Stimulated activated CD4-positive, alpha-beta T cell treated with anti-CD3 and anti-CD28 coated beads, Interleukin-4, amount 100 ng/mL, for 48 hours (primary cell): ENCODE results near the gene NDUFS7.

ENCODE experiments used
- DNase-seq, 2 donors: peaks; one replicate each; pipeline ENCODE4 v3.0.0-alpha.2; 2020; ENCODE audit warnings: low read depth in 2 of 2

The NDUFS7 gene

DNA sequence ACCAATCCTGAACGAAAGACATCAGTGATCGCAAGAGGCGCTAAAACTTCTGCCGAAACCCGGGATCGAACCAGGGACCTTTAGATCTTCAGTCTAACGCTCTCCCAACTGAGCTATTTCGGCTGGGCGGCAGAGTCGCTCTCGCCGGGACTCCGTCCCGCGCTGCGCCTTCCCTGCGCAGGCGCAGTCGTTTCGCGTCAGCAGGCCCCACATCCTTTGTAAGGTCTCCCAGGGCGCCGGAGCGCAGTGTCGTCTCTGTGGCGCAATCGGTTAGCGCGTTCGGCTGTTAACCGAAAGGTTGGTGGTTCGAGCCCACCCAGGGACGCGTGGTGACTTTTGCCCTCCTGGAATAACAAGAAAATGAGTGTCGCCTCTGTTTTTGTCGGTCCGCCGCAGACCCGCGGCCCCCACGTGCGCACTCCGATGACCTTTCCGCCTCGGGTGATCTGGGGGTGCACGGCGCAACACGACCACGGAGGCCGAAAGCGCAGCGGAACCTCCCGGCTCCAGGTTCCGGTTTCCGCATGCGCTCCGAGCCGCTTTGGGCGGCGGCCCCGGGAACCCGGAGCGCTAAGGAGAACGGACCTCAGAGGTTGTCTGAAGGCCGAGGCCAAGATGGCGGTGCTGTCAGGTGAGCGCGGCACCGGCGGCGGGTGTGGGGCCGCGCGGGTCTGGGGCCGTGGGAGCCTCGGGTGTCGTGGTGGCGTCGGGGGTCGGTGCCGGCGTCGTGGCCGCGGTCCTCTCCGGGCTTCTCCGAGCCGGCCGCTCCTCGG is at the start of gene NDUFS7:
TSS of gene NDUFS7 (plus strand) at position 596 of the 773 bp plus-strand sequence. CDS start at position 616, 20 bp downstream.
- peak; percentile 87 to 95 for DNase-seq

DNA sequence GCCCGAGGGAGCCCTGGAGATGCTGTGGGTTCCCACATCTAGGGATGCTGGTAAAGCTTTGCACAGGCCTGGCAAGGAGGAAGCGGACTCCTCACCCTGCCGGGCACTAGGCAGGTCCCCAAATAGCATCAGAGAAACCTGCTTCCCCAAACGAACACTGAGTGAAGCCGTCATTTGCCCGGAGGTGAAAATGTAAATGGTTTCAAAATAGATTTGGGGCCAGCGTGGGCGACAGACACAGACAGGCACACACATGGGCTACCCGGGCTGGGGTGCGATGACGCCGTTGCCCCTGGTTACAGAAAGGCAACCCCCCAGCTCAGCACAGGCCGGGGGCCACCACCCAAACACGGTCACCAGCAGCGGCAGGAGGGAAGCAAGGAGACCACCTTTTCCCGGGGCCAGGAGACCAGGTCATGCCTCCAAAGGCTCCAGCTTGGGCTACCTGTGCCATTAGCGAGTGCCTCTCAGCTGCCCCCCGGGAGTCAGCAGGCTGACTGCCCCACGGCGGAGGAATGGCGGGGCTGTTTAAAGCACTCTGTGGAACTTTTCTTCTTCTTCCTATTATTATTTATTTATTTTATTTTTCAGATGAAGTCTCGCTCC is 47.5 kb upstream of the NDUFS7 start:
- DNase-seq: no peak

DNA sequence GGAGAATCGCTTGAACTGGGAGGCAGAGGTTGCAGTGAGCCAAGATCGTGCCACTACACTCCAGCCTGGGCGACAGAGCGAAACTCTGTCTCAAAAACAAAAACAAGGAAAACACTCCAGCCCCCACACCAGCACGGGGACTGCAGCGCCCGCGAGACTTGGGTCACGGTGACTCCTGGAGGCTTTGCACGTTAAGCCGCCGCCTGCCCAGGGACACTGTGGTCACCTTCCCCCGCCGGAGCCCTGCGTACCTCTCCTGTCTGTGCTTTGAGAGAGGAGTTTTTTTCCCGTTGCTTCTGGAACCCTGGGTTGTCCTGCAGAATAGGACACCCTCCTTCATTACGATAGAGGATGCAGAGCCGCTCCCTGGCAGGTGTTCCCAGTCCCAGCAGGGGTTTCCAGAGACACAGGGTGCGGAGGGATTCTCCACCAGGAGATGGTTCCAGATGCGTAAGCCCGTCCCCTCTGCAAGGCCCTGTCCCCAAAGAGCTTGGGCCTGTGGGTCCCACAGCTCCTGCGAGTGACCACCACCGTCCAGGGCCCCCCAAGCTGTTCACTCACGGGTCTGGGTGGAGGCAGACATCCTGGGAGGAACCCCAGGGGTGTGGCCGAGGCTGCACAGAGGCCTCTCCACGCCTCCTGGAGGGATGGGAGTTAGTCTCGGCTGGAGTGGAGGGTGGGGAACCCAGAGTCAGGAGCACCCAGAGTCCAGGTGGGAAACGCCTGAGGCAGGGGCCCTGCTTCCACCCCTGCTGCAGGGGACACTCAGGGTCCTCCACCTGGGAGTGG is 42.8 kb upstream of the NDUFS7 start:
- no peak for DNase-seq

DNA sequence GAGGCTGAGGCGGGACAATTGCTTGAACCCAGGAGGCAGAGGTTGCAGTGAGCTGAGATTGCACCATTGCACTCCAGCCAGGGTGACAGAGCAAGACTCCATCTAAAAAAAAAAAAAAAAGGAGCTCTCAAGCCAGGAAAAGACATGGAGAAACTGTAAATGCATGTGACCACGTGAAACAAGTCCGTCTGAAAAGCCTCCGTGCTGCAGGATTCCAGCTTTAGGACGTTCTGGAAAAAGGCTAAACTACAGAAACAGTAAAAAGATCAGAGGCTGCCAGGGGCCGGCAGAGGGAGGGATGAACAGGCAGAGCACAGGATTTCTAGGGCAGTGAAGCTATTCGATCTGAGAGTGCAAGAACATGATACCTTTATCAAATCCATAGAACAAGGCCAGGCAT is 40.7 kb upstream of the NDUFS7 start:
- DNase-seq: no peak

DNA sequence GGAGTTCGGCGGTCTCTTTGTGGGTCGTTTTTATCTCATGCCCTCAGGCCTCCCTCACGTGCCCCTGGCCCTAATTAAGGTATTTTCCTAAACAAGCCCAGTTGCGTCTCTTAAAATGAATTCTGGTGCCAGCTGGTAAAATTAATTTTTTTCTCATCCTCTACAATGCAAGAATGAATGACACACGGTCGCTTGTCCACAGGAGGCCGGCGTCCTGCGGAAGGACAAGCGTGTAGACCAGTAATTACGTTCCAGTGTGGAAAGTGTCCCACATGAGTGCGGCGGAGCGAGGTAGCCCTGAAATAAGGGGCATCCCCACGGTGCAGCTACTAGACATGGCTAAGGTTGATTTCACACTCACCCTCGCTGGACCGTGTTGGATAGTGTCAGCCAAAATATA is 34.5 kb upstream of the NDUFS7 start:
- DNase-seq: no peak

DNA sequence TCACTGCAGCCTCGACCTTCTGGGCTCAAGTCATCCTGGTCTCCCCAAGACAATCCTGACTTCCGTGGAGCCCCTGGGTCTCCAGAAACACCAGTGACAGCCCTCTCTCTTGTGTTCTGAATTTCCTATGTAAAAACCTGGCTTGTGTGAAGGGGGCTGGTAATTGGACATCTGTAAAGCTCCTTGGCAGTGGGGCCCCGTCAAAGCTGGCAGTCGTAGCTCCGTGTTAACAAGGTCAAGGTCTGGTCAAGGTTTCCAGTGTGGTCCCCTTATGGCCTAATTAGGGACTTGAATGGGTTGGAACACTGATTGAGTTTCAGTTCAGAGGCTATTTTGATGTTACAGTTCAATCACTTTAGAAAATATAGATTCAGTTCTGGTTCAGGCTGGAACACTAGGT is 32.8 kb upstream of the NDUFS7 start:
- no peak for DNase-seq

DNA sequence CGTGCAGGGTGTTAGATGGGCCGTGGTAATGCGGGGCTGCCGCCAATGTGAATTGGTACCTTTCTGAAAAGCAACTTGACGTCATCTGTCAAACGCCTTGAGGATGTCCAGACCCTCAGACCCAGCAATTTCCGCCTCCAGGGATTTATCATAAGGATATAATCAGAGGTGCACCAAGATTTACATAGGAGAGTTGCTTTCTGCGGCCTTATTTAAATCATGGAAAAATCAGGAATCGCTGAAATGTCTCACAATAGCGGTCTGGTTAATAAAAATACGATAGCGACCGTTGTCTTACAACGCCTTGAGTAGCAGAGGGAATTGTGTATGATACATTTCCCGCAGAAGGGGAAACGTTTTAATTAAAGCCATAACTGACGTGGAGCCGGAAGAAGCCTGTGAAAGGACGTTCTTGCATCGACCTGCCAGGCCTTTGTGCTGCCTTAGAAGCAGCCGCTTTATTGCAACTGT is 32.3 kb upstream of the NDUFS7 start:
- DNase-seq: no peak

DNA sequence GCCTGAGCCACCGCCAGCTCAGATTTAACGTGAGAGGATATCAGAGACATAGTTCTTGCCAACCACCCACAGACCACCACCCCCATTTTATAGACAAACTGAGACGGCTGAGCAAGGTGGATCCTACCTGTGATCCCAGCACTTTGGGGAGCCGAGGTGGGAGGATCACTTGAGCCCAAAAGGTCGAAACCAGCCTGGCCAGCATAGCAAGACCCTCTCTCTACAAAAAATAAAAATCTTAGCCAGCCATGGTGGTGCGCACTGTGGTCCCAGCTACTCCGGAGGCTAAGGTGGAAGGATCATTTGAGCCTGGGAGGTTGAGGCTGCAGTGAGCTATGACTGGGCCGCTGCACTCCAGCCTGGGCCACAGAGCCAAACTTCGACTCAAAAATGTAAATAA is 30.6 kb upstream of the NDUFS7 start:
- no peak for DNase-seq

DNA sequence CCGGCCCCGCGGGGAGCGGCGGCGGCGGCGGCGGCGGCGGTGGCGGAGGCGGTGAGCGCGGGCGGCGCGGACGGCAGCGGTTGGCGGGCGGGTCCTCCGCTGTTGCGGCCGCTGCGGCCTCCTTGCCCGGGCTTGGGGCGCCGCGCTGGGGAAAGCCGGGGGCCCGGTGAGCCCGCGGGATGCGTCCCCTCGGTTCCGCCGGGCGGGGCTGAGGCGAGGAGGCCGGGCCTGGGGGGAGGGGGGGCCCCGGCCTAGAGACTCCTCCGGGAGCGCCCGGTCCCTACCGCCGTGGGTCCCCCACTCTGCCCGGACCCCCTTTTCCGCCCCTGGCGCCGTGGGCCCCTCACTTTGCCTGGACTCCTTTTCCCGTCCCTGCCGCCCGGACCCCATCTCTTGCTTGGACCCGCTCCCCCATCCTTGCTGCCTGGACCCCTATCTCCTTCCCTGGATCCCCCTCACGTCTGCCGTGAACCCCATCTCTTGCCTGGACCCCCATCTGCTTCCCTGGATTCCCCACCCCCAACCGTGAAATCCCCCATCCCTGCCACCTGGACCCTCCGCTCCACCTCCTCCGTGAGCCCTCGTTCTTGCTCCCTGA is 28.6 kb upstream of the NDUFS7 start:
- no peak for DNase-seq

DNA sequence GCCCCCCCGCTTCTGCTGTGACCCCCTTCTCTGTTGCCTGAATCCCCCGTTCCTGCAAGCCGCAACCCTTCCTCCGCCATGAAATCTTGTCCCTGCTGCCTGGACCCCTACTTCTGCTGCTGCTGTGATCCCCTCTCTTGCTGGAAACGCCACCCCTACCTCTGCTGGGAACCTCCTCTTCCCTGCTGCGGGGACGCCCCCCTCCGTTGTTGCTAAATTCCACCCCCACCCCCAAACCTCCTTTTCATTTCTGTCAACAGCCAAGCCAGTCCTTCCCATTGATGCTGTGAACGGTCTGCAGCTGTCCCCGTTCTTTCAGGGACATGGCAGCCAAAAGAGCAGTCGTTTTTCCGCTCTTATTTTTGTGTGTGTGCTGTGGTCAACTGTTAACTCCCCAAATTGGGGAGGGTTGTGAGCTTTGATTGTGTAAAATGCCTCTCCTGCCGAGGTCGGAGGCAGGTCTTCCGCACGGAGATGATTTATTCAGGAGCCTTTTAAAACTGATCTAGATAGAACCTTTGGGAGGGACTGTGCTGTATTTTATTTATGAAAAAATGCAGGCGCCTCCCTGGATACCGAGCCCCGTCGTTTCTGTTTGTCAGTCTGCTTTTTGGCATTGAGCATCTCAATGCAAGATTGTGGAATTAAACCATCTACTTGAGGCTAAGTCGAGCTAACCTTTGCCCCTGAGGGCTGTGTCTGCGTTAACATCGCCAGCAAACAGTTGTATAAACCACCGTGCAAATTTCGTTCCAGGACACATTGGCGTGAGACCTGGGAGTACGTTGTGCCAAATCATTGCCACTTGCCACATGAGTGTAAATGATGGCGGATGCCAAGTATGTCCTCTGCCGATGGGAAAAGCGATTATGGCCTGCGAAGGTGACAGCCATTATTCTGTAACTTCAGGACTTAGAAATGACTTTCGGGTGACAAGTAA is 27.9 kb upstream of the NDUFS7 start:
- no peak for DNase-seq

DNA sequence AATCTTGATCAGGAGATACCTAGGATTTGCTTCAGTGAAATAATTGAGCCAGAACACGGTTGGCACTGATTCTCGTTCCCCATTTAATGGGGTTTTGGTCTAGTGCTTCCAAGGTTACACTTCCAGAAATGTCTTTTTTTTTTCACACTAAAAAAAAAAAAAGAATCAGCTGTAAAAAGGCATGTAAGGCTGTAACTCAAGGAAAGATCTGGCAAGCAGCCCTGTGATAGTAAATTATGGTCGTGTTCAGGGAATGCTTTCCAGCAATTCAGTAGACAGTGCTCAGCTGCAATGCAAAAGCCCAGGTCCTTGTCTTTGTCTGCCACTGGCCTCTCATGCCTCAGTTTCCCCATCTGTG is 27.2 kb upstream of the NDUFS7 start:
- DNase-seq: no peak

DNA sequence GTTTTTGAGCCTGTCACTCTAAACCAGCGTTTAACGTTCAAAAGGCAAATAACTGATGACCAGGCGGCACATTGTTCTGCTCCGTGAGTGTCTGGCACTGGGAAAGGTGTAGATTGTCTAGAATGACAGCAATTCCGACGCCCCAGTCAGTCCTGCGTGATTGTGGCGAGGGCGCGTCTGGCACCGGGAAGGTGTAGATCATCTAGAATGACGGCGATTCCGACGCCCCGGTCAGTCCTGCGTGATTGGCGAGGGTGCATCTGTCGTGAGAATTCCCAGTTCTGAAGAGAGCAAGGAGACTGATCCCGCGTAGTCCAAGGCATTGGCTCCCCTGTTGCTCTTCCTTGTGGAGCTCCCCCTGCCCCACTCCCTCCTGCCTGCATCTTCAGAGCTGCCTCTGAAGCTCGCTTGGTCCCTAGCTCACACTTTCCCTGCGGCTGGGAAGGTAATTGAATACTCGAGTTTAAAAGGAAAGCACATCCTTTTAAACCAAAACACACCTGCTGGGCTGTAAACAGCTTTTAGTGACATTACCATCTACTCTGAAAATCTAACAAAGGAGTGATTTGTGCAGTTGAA is 26.1 kb upstream of the NDUFS7 start:
- DNase-seq: no peak

DNA sequence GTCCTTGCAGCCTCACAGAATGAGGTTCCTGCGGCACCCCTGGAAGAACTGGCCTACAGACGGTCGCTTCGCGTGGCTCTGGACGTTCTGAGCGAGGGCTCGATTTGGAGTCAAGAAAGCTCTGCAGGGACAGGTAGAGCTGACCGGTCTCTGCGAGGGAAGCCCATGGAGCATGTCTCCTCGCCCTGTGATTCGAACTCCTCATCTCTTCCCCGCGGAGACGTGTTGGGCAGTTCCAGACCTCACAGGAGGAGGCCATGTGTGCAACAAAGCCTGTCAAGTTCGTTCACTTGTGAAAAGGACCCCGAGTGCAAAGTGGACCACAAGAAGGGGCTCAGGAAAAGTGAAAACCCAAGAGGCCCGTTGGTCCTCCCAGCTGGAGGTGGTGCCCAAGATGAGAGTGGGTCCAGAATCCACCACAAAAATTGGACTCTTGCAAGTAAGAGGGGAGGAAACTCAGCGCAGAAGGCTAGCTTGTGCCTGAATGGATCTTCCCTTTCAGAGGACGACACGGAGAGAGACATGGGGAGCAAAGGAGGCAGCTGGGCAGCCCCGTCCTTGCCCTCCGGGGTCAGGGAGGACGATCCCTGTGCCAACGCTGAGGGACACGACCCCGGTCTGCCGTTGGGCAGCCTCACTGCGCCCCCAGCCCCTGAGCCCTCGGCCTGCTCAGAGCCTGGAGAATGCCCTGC is 23.4 kb upstream of the NDUFS7 start:
- DNase-seq: no peak

DNA sequence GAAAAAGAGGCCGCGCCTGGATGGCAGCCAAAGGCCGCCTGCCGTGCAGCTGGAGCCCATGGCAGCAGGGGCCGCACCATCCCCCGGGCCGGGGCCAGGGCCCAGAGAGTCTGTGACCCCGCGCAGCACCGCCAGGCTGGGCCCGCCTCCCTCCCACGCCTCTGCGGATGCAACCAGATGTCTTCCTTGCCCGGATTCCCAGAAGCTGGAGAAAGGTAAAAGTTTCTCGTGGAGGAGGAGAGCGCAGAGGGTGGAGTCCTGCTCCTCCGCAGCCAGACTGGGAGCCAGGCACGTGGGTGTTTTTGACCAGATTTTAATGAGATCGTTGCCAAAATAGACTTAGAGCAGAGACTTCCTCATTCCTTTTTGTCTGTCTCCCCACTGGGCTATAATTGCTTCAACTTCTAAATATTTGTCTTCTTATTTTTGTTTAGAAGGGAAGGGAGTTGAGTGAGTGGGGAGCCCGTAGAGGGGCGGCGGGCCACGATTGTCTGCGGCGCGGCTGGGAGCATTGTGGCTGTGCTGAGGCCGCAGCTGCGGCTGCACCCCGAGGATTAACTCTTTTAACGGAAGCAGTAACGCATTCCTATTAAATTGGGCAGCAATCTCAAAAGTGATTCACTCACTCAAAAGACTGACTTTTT is 22.8 kb upstream of the NDUFS7 start:
- DNase-seq: no peak

DNA sequence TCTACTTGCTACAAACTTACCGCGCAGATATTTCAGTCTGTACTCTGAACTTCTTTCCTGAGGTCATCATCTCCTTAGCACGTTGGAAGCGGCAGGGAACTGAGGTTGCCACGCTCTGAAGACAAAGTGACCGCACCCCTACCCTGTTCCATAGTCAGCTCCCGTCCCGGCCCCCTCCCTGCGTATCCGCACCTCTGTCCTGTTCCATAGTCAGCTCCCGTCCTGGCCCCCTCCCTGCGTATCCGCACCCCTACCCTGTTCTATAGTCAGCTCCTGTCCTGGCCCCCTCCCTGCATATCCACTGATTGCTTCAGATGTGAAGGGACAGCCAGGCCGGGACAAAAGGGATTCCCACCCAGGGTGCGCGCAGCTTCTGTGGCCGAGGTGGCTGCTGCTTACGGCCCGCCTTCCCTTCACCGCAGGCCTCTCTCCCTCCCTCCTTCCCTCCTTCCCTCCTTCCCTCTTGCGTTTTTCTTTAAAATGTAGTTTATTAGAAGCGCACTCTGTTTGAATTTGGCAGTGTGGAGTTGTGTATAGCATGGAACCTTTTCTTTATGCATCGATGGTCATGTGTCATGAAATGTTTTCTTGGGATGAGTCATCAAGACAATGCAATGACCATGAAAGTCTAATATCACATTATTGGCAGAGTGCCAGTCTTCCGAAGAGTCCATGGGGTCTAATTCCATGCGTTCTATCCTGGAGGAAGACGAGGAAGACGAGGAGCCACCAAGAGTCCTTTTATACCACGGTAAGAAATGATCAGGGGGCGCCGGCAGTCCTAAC is 21.9 kb upstream of the NDUFS7 start:
- DNase-seq: no peak

DNA sequence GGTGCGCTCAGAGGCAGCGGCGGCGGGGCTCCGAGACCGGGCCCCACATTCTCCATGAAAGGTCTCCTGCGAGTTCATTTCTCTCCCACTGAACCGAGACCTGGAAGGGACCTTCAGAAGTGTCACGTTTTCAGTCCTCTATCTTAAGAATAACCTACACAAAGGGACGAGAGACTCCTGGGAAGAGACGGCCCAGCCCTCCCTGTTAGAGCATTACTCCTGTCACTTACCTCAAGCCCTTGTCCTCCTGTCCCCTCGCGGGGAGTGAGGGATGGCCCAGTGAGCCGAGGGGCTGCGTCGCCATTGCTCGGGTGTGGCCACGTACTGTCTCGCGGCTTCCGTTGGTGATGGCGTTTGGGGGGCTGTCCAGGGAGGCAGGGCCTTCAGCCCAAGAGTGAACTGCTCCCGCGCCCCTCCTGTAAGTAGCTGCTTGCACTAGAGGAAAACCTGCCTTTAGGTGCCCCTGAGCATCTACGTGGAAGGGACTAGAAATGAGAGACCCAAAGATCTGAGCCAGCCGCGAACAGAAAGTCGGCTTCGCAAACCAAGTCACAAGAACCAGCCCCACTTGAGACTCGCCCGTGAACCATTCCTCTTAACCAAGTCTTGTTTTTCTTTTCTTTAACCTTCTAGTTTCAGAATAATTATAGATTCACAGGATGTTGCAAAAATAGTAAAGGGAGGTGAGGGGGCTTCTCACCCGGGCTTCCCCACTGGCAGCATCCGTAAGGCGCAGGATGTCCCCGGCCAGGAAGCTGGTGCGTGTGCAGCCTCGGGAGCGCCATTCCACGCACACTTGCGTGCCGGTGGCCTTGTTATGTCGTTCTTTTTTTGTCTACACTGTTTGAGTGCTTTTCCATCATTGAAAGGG is 21.1 kb upstream of the NDUFS7 start:
- no peak for DNase-seq

DNA sequence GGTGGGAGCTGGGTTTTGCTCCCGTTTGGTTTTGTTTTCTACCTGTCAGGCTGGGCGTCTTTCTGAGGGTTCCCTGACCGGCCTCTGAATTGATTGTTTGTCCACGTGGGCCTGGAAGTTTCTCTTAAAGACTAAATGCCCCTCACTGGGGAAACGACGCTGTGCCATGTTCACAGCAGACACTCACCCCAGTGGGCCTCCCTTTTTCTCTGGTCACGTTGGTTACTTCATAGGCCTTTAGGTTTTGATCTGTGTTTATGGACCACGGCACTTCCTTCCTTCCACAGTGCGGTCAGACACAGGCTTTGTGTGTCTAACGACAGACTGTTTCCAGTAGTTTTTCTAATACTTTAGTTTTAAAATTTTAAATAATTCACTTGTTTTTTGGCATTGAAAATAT is 20.1 kb upstream of the NDUFS7 start:
- DNase-seq: no peak
